Right kidney (tissue), 1 donor: ENCODE results near the gene WDR38.

ENCODE experiments used
- DNase-seq: peaks from one replicate; pipeline ENCODE4 v3.0.0-alpha.2; 2016

The WDR38 gene

GRCh38 chr9:124884376-124884775, 31.1 kb downstream of the WDR38 start:
- DNase-seq: no peak

GRCh38 chr9:124885551-124885950, 32.3 kb downstream of the WDR38 start:
- DNase-seq: no peak

GRCh38 chr9:124886461-124886860, 33.2 kb downstream of the WDR38 start:
- DNase-seq: no peak

GRCh38 chr9:124886866-124887492, 33.7 kb downstream of the WDR38 start:
- DNase-seq: no peak

GRCh38 chr9:124887832-124888231, 34.6 kb downstream of the WDR38 start:
- DNase-seq: no peak

GRCh38 chr9:124889006-124889405, 35.7 kb downstream of the WDR38 start:
- DNase-seq: no peak

- DNase-seq: no peak
These were observed 36.9 kb downstream of the WDR38 start for GRCh38 chr9:124890179-124890578.

- DNase-seq: no peak
These were observed 40.9 kb downstream of the WDR38 start for GRCh38 chr9:124894035-124894740.

GRCh38 chr9:124894741-124895170, 41.5 kb downstream of the WDR38 start:
- DNase-seq: no peak

- no peak for DNase-seq
These were observed 44.6 kb downstream of the WDR38 start for GRCh38 chr9:124897570-124898460.

GRCh38 chr9:124899845-124900244, 46.6 kb downstream of the WDR38 start:
- DNase-seq: no peak

- DNase-seq: no peak
These were observed 53.7 kb downstream of the WDR38 start for GRCh38 chr9:124906966-124907365.
